WI38 (cell line): Measurements from ENCODE around the gene RFXAP.

ENCODE experiments used
- H3K4me3 ChIP-seq: 2 replicates; pipeline ENCODE4 v1.5.1; 2011; ENCODE audit warnings: low read depth, mild to moderate bottlenecking, control low read depth, low read length
- CTCF ChIP-seq: IDR thresholded peaks from 2 replicates; pipeline ENCODE4 v1.5.1; 2012; ENCODE audit warnings: low read depth, mild to moderate bottlenecking, control low read depth, low read length

Gene RFXAP

GRCh38 chr13:36848199-36848982, 29.4 kb downstream of the RFXAP start:
- no peak overlapping the region for H3K4me3 ChIP-seq
- no peak for TF ChIP-seq CTCF

GRCh38 chr13:36850790-36851438, 31.9 kb downstream of the RFXAP start:
- no peak overlapping the region for H3K4me3 ChIP-seq
- peak; percentile 31; the same call in 1 of the 2 replicates for TF ChIP-seq CTCF

DNA sequence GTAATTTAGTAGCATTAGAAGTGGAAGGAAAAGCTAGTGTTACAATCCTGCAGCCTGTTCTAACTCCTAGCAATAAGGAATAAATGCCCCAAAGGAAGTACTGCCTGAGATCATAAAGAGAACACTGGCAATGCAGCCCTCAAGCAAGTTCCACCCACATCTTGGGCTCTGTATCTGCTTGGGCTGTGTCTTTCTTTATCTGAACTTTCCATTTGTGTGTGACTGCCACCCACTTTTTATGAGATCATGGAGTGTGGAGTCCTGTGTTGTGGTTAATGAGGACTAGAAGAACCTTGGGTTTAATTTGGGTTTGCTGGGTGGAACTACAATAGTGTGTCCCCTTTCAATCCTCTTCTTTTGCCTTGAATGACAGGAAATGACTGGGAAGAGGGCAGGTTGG, 38.2 kb downstream of the RFXAP start:
- no peak for TF ChIP-seq CTCF
- no peak overlapping the region for H3K4me3 ChIP-seq

DNA sequence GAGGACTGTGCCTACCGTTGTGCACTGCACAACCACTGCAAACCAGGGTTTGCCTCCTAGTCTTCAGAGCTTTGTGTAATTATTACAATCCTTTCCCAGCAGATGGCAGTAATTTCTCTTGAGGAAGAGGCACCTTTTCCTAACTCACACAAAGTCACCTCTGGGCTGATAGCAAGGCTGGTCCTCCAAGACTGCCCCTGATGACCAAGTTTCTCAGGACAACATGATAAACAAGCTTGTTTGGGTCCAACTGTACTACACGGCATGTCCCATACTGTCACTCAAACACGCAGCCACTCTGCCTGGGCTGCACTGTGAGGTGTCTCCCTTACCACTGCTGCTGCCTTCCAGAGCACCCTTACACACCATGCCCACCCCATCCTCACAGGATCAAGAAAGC, 39.3 kb downstream of the RFXAP start:
- H3K4me3 ChIP-seq = no peak overlapping the region
- peak; percentile 33 for TF ChIP-seq CTCF

GRCh38 chr13:36859259-36859658, 40.2 kb downstream of the RFXAP start:
- no peak overlapping the region for H3K4me3 ChIP-seq
- TF ChIP-seq CTCF = no peak

DNA sequence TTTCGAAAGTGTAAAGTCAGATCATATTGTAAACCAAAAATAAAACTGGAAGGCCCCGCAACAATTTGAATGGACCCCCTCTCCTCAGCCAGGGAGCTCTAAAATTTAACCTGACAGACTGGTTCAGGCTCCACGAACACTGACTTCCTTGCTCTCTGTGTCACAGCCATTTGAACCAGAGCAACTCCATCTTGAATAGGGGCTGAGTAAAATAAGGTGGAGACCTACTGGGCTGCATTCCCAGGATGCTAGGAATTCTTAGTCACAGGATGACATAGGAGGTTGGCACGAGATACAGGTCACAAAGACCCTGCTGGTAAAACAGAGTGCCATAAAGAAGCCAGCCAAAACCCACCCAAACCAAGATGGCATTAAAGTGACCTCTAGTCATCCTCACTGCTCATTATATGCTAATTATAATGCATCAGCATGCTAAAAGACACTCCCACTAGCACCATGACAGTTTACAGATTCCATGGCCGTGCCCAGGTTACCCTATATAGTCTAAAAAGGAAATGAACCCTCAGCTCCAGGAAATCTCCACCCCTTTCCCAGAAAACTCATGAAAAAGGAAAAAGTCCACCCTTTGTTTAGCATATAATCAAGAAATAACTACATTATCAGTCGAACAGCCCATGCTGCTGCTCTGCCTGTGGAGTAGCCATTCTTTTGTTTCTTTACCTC, 43.1 kb downstream of the RFXAP start:
- no peak overlapping the region for H3K4me3 ChIP-seq
- TF ChIP-seq CTCF = no peak

- no peak for TF ChIP-seq CTCF
- H3K4me3 ChIP-seq = no peak overlapping the region
Measured at GRCh38 chr13:36862722-36863121, 43.7 kb downstream of the RFXAP start.
